Measurements from ENCODE around the gene FBXO11. TPM values are rescaled to one million over a fixed set of nuclear protein-coding genes. Genes with fewer than 3 reads are reported as not detected.

Gene FBXO11
- total RNA-seq, 2 experiments from 2014 or later: 47.3 to 48.1 TPM

GRCh38 chr2:47769318-47769717, 137.0 kb downstream of the FBXO11 start:
- intact Hi-C loops (cut with micrococcal nuclease): loop anchor here (10.0 kb wide), 2 partner anchors 325 to 435 kb away; no protein-coding TSS in a partner anchor
- no peaks in the 10 kb centered on the region for H3K9me3 Mint-ChIP-seq
- peaks cover 4% of the 10 kb centered on the region for H3K4me1 Mint-ChIP-seq (ENCODE audit: low read depth)
- POLR2A ChIA-PET: interaction anchor here (1.5 kb wide), 1 partner anchor 10 kb away, joined by 4 read pairs; no protein-coding TSS in a partner anchor
- no peak for ATAC-seq
- TF ChIP-seq CTCF (IDR thresholded peaks at IDR 0.05): no peak
- H3K4me3 Mint-ChIP-seq: no peak overlapping the region
- DNase-seq: no peak
- no peak overlapping the region for H3K27ac Mint-ChIP-seq
- H3K27me3 Mint-ChIP-seq: no peaks in the 10 kb centered on the region
- CTCF ChIA-PET: interaction anchor here (1.3 kb wide), 2 partner anchors 11 to 284 kb away, joined by 3 read pairs; no protein-coding TSS in a partner anchor
- no peaks in the 10 kb centered on the region for H3K36me3 Mint-ChIP-seq (ENCODE audit: low read depth)

GRCh38 chr2:47767880-47768609, 138.3 kb downstream of the FBXO11 start:
- peak; percentile 94 for ATAC-seq
- intact Hi-C loops (cut with micrococcal nuclease): loop anchor here (10.0 kb wide), 2 partner anchors 323 to 433 kb away; no protein-coding TSS in a partner anchor
- H3K9me3 Mint-ChIP-seq: no peaks in the 10 kb centered on the region
- DNase-seq: peak; percentile 75
- H3K36me3 Mint-ChIP-seq (ENCODE audit: low read depth): no peaks in the 10 kb centered on the region
- no peak overlapping the region for H3K27ac Mint-ChIP-seq
- peak; percentile 99 for TF ChIP-seq CTCF (IDR thresholded peaks at IDR 0.05)
- H3K27me3 Mint-ChIP-seq: peaks cover 1% of the 10 kb centered on the region
- CTCF ChIA-PET: interaction anchor here (0.6 to 4.3 kb wide), 67 partner anchors 8 to 910 kb away, joined by 3 to 61 read pairs (median 4); partner anchors contain the start of genes MSH2 and MSH6
- POLR2A ChIA-PET: interaction anchor here (0.6 to 0.8 kb wide), 3 partner anchors 15 to 104 kb away, joined by 3 to 4 read pairs (median 3); partner anchors contain the start of gene MSH6
- H3K4me3 Mint-ChIP-seq: no peak overlapping the region
- peaks cover 4% of the 10 kb centered on the region for H3K4me1 Mint-ChIP-seq (ENCODE audit: low read depth)

GRCh38 chr2:47767497-47767844, 138.8 kb downstream of the FBXO11 start:
- Mint-ChIP-seq H3K9me3 (no peaks in the 10 kb centered on the region), H3K36me3 (ENCODE audit: low read depth) (no peaks in the 10 kb centered on the region), H3K27me3 (peaks cover 1% of the 10 kb centered on the region), H3K4me3 (no peak overlapping the region), H3K27ac (no peak overlapping the region), H3K4me1 (ENCODE audit: low read depth) (peaks cover 4% of the 10 kb centered on the region)
- no peak for DNase-seq
- ChIA-PET CTCF (interaction anchor here (0.6 to 4.3 kb wide), 68 partner anchors 9 to 909 kb away, joined by 3 to 61 read pairs (median 4); partner anchors contain the start of genes MSH2 and MSH6), POLR2A (interaction anchor here (0.6 to 0.8 kb wide), 3 partner anchors 15 to 105 kb away, joined by 3 to 4 read pairs (median 3); partner anchors contain the start of gene MSH6)
- no peak for TF ChIP-seq CTCF (IDR thresholded peaks at IDR 0.05)
- ATAC-seq: no peak
- intact Hi-C loops (cut with micrococcal nuclease): loop anchor here (10.0 kb wide), 2 partner anchors 323 to 433 kb away; no protein-coding TSS in a partner anchor

GRCh38 chr2:47751856-47752414, 154.4 kb downstream of the FBXO11 start:
- CTCF ChIA-PET: interaction anchor here (3.9 kb wide), 1 partner anchor 16 kb away, joined by 14 read pairs; no protein-coding TSS in a partner anchor
- no peak for TF ChIP-seq CTCF (IDR thresholded peaks at IDR 0.05)
- Mint-ChIP-seq H3K4me3 (no peak overlapping the region), H3K27ac (no peak overlapping the region), H3K9me3 (peaks cover 2% of the 10 kb centered on the region), H3K36me3 (ENCODE audit: low read depth) (no peaks in the 10 kb centered on the region), H3K27me3 (no peaks in the 10 kb centered on the region), H3K4me1 (ENCODE audit: low read depth) (peaks cover 5% of the 10 kb centered on the region)
- intact Hi-C loops (cut with micrococcal nuclease): no loop called here
- no peak for DNase-seq
- ATAC-seq: peak; percentile 22
- POLR2A ChIA-PET: no interaction called here

All from activated CD8-positive, alpha-beta T cell treated with anti-CD3 and anti-CD28 coated beads for 36 hours (primary cell).